Fibroblast of skin of scalp (primary cell): Measurements from ENCODE around the gene TTC39C.
A peak's percentile ranks its signal among the peaks of the same experiment; 100 is the strongest.
"Not testable (repeated sequence)": the region's sequence is repeated elsewhere in the genome, so short reads cannot be mapped to it uniquely, and the experiment has no call there.

ENCODE experiments used
- DNase-seq: peaks from one replicate; pipeline ENCODE4 v3.0.0-alpha.2; 2013

The TTC39C gene

GRCh38 chr18:24018299-24018886, 3.8 kb downstream of the TTC39C start:
- DNase-seq = no peak

GRCh38 chr18:24019641-24020331, 5.2 kb downstream of the TTC39C start:
- DNase-seq = no peak

- no peak for DNase-seq
Observed at GRCh38 chr18:24021505-24021904, 7.0 kb downstream of the TTC39C start.

- peak; percentile 77 for DNase-seq
Observed at GRCh38 chr18:24022161-24022560, 7.6 kb downstream of the TTC39C start.

GRCh38 chr18:24023185-24023814, 8.7 kb downstream of the TTC39C start:
- no peak for DNase-seq

GRCh38 chr18:24024425-24024824, 9.9 kb downstream of the TTC39C start:
- DNase-seq = no peak

GRCh38 chr18:24026457-24026856, 11.9 kb downstream of the TTC39C start:
- DNase-seq = no peak

- DNase-seq = peak; percentile 69
Observed at GRCh38 chr18:24027156-24027827, 12.7 kb downstream of the TTC39C start.

- DNase-seq = not testable (repeated sequence)
Observed at GRCh38 chr18:24028946-24029345, 14.4 kb downstream of the TTC39C start.

GRCh38 chr18:24031318-24031717, 16.8 kb downstream of the TTC39C start:
- DNase-seq = no peak

- no peak for DNase-seq
Observed at GRCh38 chr18:24031916-24032315, 17.4 kb downstream of the TTC39C start.

- DNase-seq = no peak
Observed at GRCh38 chr18:24033641-24034412, 19.3 kb downstream of the TTC39C start.

GRCh38 chr18:24035316-24035715, 20.8 kb downstream of the TTC39C start:
- no peak for DNase-seq

GRCh38 chr18:24039671-24040070, 25.1 kb downstream of the TTC39C start:
- DNase-seq = no peak

GRCh38 chr18:24041691-24042090, 27.1 kb downstream of the TTC39C start:
- no peak for DNase-seq

- DNase-seq = no peak
Observed at GRCh38 chr18:24043403-24043802, 28.8 kb downstream of the TTC39C start.

GRCh38 chr18:24048261-24048660, 33.7 kb downstream of the TTC39C start:
- no peak for DNase-seq

GRCh38 chr18:24049142-24049541, 34.6 kb downstream of the TTC39C start:
- DNase-seq = no peak

- DNase-seq = no peak
Observed at GRCh38 chr18:24051031-24051947, 36.7 kb downstream of the TTC39C start.

GRCh38 chr18:24052053-24052452, 37.5 kb downstream of the TTC39C start:
- no peak for DNase-seq

- no peak for DNase-seq
Observed at GRCh38 chr18:24053211-24053610, 38.7 kb downstream of the TTC39C start.

- DNase-seq = peak; percentile 49
Observed at GRCh38 chr18:24054130-24054529, 39.6 kb downstream of the TTC39C start.
